Measurements from ENCODE around the gene TCP11L2.
"Not testable (repeated sequence)": the region's sequence is repeated elsewhere in the genome, so short reads cannot be mapped to it uniquely, and the experiment has no call there.

Gene TCP11L2

GRCh38 chr12:106308121-106308520 is 5.6 kb downstream of the TCP11L2 start:
- DNase-seq: no peak

GRCh38 chr12:106308611-106309010 is 6.1 kb downstream of the TCP11L2 start:
- no peak for DNase-seq

- no peak for DNase-seq
Measured at GRCh38 chr12:106309671-106310505, 7.4 kb downstream of the TCP11L2 start.

GRCh38 chr12:106310687-106311086 is 8.2 kb downstream of the TCP11L2 start:
- DNase-seq: no peak

GRCh38 chr12:106311139-106311538 is 8.6 kb downstream of the TCP11L2 start:
- no peak for DNase-seq

- not testable (repeated sequence) for DNase-seq
Measured at GRCh38 chr12:106313413-106313812, 10.9 kb downstream of the TCP11L2 start.

GRCh38 chr12:106315523-106315922 is 13.0 kb downstream of the TCP11L2 start:
- no peak for DNase-seq

GRCh38 chr12:106317406-106318082 is 15.0 kb downstream of the TCP11L2 start:
- no peak for DNase-seq

- DNase-seq: no peak
Measured at GRCh38 chr12:106321139-106321850, 18.8 kb downstream of the TCP11L2 start.

GRCh38 chr12:106323537-106323936 is 21.0 kb downstream of the TCP11L2 start:
- DNase-seq: no peak

GRCh38 chr12:106327309-106327869 is 24.9 kb downstream of the TCP11L2 start:
- no peak for DNase-seq

GRCh38 chr12:106328735-106329134 is 26.2 kb downstream of the TCP11L2 start:
- no peak for DNase-seq

- no peak for DNase-seq
Measured at GRCh38 chr12:106329231-106329982, 26.9 kb downstream of the TCP11L2 start.

GRCh38 chr12:106331599-106331998 is 29.1 kb downstream of the TCP11L2 start:
- no peak for DNase-seq

- no peak for DNase-seq
Measured at GRCh38 chr12:106332536-106332935, 30.0 kb downstream of the TCP11L2 start.

GRCh38 chr12:106333010-106333409 is 30.5 kb downstream of the TCP11L2 start:
- no peak for DNase-seq

- no peak for DNase-seq
Measured at GRCh38 chr12:106333756-106334155, 31.2 kb downstream of the TCP11L2 start.

- DNase-seq: no peak
Measured at GRCh38 chr12:106341086-106341877, 38.7 kb downstream of the TCP11L2 start.

- DNase-seq: no peak
Measured at GRCh38 chr12:106342397-106343213, 40.1 kb downstream of the TCP11L2 start.

GRCh38 chr12:106343214-106343528 is 40.6 kb downstream of the TCP11L2 start:
- no peak for DNase-seq

GRCh38 chr12:106344131-106344530 is 41.6 kb downstream of the TCP11L2 start:
- DNase-seq: no peak
